Endodermal cell (in vitro differentiated cells): ENCODE measurements around the gene CLDN9. TPM values are rescaled to one million over a fixed set of nuclear protein-coding genes. Genes with fewer than 3 reads are reported as not detected.

ENCODE experiments used
- DNase-seq: peaks from one replicate; pipeline ENCODE4 v3.0.0-alpha.2; 2017
- H3K27ac ChIP-seq: 2 replicates; pipeline ENCODE4 v1.5.1; 2013; ENCODE audit warnings: mild to moderate bottlenecking, low read depth, low read length, moderate library complexity
- H3K27me3 ChIP-seq: 2 replicates; pipeline ENCODE4 v1.6.1; 2013; ENCODE audit warnings: mild to moderate bottlenecking, low read length, moderate library complexity; ENCODE audit not compliant: insufficient read depth, control insufficient read depth, poor library complexity, severe bottlenecking
- H3K36me3 ChIP-seq: 2 replicates; pipeline ENCODE4 v1.7.0; 2013; ENCODE audit warnings: mild to moderate bottlenecking, low read length, moderate library complexity; ENCODE audit not compliant: control insufficient read depth, insufficient read depth
- H3K4me1 ChIP-seq: one replicate; pipeline ENCODE4 v1.7.0; 2013; ENCODE audit warnings: low read length; ENCODE audit not compliant: control insufficient read depth, insufficient read depth
- H3K4me3 ChIP-seq: 2 replicates; pipeline ENCODE4 v1.5.1; 2013; ENCODE audit warnings: mild to moderate bottlenecking, low read length, moderate library complexity
- H3K9ac ChIP-seq: 2 replicates; pipeline ENCODE4 v1.6.1; 2013; ENCODE audit warnings: mild to moderate bottlenecking, low read length, moderate library complexity; ENCODE audit not compliant: poor library complexity, severe bottlenecking; ENCODE audit errors: extremely low read depth
- H3K9me3 ChIP-seq: 2 replicates; pipeline ENCODE4 v1.6.1; 2013; ENCODE audit warnings: mild to moderate bottlenecking, low read length, moderate library complexity; ENCODE audit not compliant: control insufficient read depth
- H3K27ac Mint-ChIP-seq: 2 replicates; pipeline ENCODE4 v1.8.0; 2020; ENCODE audit warnings: mixed read lengths
- H3K27me3 Mint-ChIP-seq: 2 replicates; pipeline ENCODE4 v1.8.0; 2021; ENCODE audit warnings: mild to moderate bottlenecking, mixed read lengths; ENCODE audit not compliant: insufficient read depth
- H3K36me3 Mint-ChIP-seq: 2 replicates; pipeline ENCODE4 v1.8.0; 2020; ENCODE audit warnings: low read depth, mixed read lengths
- H3K4me1 Mint-ChIP-seq: 2 replicates; pipeline ENCODE4 v1.8.0; 2020; ENCODE audit warnings: mixed read lengths
- H3K4me3 Mint-ChIP-seq: 2 replicates; pipeline ENCODE4 v1.8.0; 2020; ENCODE audit warnings: mild to moderate bottlenecking, moderate library complexity, mixed read lengths
- H3K9me3 Mint-ChIP-seq: 2 replicates; pipeline ENCODE4 v1.8.0; 2020; ENCODE audit warnings: mild to moderate bottlenecking, mixed read lengths
- WGBS, 2 experiments: methylation state at CpG; one replicate each; pipeline versions ENCODE4 v1.1.5 to v1.1.7; 2013; ENCODE audit warnings: missing lambda C conversion rate in 2 of 2, mixed read lengths in 1 of 2; ENCODE audit not compliant: insufficient coverage in 1 of 2, insufficient read length in 1 of 2; 5-methylcytosine and 5-hydroxymethylcytosine counted together
- total RNA-seq, 2 donors: library from RNA; stranded (reverse); fragmentation: NEBNext Ultra II Directional in 1 of 2; extraction: Animal tissue kit (Norgen Biotek cat#: 25700) in 1 of 2; gene quantifications; 2 replicates in 1 of 2; 3 replicates in 1 of 2; pipeline ENCODE4 v1.2.1, GENCODE V29; 2021
- TF ChIP-seq, protein P1 (sequence below): fragments of 200-600 bp; sonication (generic); conservative IDR thresholded peaks from 2 replicates; pipeline ENCODE4 v1.5.0; 2021; ENCODE audit warnings: antibody characterized with exemption, mild to moderate bottlenecking

The CLDN9 gene
- total RNA-seq, 2 donors from 2014 or later: 0.18 TPM; not detected in 1

DNA sequence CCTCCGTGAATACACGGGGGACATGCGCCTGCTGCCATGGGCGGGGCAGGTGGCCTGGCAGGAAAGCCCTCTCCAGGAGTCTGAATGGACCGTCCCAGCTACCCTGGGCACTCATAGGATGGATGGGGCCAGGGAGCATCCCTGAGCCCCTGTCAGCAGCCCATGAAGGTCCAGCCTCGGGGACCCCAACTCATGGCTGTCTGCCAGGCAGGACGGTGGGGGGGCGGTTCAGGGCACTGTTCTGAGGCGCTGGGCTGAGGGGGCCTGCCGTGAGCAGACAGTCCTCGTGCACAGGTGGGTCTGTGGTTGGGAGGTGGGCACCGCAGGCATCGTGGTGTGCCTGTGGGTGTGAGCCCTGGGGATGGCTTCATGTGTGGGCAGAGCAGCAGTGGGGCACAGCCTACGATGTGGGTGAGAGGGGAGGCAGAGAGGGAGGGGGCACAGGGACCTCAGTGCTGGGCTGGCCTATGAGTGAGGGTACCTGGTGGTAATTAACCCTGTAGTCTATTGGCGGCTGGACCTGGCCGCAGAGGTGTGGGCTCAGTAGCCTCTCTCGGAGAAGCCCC is 26.0 kb upstream of the CLDN9 start:
- Mint-ChIP-seq H3K36me3 (no peaks in the 10 kb centered on the region), H3K4me1 (peaks cover 19% of the 10 kb centered on the region), H3K9me3 (no peaks in the 10 kb centered on the region), H3K27ac (no peak overlapping the region), H3K27me3 (no peaks in the 10 kb centered on the region), H3K4me3 (no peak overlapping the region)
- no peak overlapping the region for H3K27ac ChIP-seq
- H3K9ac ChIP-seq: no peak overlapping the region
- peaks cover 3% of the 10 kb centered on the region for H3K4me1 ChIP-seq
- TF ChIP-seq, protein P1, sequence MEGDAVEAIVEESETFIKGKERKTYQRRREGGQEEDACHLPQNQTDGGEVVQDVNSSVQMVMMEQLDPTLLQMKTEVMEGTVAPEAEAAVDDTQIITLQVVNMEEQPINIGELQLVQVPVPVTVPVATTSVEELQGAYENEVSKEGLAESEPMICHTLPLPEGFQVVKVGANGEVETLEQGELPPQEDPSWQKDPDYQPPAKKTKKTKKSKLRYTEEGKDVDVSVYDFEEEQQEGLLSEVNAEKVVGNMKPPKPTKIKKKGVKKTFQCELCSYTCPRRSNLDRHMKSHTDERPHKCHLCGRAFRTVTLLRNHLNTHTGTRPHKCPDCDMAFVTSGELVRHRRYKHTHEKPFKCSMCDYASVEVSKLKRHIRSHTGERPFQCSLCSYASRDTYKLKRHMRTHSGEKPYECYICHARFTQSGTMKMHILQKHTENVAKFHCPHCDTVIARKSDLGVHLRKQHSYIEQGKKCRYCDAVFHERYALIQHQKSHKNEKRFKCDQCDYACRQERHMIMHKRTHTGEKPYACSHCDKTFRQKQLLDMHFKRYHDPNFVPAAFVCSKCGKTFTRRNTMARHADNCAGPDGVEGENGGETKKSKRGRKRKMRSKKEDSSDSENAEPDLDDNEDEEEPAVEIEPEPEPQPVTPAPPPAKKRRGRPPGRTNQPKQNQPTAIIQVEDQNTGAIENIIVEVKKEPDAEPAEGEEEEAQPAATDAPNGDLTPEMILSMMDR: no peak
- no peaks in the 10 kb centered on the region for H3K36me3 ChIP-seq
- 84 to 90% methylated on average over 9 to 17 of the region's 17 CpGs for WGBS, 2 experiments
- no peaks in the 10 kb centered on the region for H3K9me3 ChIP-seq
- H3K4me3 ChIP-seq: no peak overlapping the region
- H3K27me3 ChIP-seq: no peaks in the 10 kb centered on the region
- DNase-seq: no peak

GRCh38 chr16:2987286-2987685 is 25.4 kb upstream of the CLDN9 start:
- Mint-ChIP-seq H3K27me3 (no peaks in the 10 kb centered on the region), H3K4me1 (peaks cover 14% of the 10 kb centered on the region), H3K27ac (no peak overlapping the region), H3K9me3 (no peaks in the 10 kb centered on the region), H3K4me3 (no peak overlapping the region), H3K36me3 (no peaks in the 10 kb centered on the region)
- WGBS, 2 experiments: 79 to 87% methylated on average over 3 to 9 of the region's 9 CpGs
- Histone ChIP-seq H3K9ac (no peak overlapping the region), H3K27me3 (no peaks in the 10 kb centered on the region), H3K4me1 (no peaks in the 10 kb centered on the region), H3K27ac (no peak overlapping the region), H3K4me3 (no peak overlapping the region), H3K36me3 (no peaks in the 10 kb centered on the region), H3K9me3 (no peaks in the 10 kb centered on the region)
- DNase-seq: no peak
- TF ChIP-seq, protein P1: no peak

DNA sequence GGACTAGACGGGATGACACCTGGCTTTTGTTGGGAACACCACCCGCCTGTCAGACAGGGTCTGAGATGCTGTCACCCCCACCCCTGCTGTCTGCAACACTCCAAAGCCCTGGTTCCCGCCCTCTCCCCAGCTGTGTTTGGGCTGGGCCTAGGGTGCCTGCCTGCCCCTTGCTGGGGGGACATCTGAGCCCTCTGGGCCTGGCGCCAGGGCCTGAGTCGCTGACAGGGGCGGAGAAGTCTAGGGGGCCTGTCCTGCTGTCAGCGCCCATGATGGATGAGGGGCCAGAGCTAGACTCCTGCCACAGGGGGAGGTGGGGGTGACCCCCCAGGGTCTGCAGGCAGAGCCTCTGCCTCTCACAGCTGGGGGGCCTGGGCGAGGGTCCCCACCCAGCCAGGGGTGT is 24.9 kb upstream of the CLDN9 start:
- WGBS, 2 experiments: 70 to 82% methylated on average over 2 to 8 of the region's 8 CpGs
- Histone ChIP-seq H3K27me3 (no peaks in the 10 kb centered on the region), H3K27ac (no peak overlapping the region), H3K36me3 (no peaks in the 10 kb centered on the region), H3K9ac (no peak overlapping the region), H3K4me3 (no peak overlapping the region), H3K9me3 (no peaks in the 10 kb centered on the region), H3K4me1 (no peaks in the 10 kb centered on the region)
- Mint-ChIP-seq H3K36me3 (no peaks in the 10 kb centered on the region), H3K9me3 (no peaks in the 10 kb centered on the region), H3K4me1 (peaks cover 11% of the 10 kb centered on the region), H3K4me3 (no peak overlapping the region), H3K27ac (no peak overlapping the region), H3K27me3 (no peaks in the 10 kb centered on the region)
- TF ChIP-seq, protein P1: no peak
- DNase-seq: no peak
